T-helper 9 cell (primary cell): ENCODE measurements around the gene PNLIP.

Experiments used
- DNase-seq: peaks from one replicate; pipeline ENCODE4 v3.0.0-alpha.2; 2020
- total RNA-seq, 2 donors: gene quantifications; one replicate each; lab custom pipeline; 2026; lab: John Stamatoyannopoulos, UW

Gene PNLIP
- total RNA-seq: 0 reads per million in 2 donors

DNA sequence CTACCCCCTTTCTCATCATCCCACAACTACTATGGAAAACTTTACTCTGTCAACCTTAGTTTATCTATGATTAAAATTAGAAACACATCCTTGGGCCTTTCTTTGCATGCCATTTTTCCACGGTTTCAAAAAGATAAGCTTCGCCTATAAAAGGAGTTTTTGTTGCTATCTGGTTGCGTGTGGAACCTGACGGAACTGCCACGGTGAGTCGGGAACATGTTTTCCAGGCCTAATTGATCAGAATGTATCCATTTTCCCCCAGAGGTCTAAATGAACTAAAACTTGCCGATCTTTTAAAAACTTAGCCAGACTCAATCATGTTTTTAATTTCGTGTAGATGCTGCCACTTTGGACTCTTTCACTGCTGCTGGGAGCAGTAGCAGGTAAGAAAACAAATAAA, at the start of gene PNLIP:
TSS of gene PNLIP (plus strand) at position 176 of the 400 bp plus-strand sequence. CDS start at position 338, 162 bp downstream.
- DNase-seq: no peak

DNA sequence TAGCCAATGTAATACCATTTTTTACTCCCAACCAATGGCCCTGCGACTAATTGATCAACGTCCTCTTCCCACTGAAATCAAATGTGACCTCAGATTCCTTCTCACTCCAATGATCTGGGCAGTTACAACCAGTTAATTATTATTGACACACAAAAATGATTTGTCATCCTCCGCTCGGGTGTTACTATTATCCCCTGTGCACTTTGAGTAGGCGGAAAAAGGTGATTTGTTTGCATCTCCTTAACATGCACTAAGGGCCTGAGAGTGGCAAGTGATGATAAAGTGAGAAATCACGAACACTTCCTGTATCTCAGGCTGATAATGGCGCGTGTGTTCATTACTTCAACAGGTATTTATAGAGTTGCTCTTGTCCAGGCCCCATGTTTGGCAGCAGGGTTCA, 40.9 kb upstream of the PNLIP start:
- no peak for DNase-seq

DNA sequence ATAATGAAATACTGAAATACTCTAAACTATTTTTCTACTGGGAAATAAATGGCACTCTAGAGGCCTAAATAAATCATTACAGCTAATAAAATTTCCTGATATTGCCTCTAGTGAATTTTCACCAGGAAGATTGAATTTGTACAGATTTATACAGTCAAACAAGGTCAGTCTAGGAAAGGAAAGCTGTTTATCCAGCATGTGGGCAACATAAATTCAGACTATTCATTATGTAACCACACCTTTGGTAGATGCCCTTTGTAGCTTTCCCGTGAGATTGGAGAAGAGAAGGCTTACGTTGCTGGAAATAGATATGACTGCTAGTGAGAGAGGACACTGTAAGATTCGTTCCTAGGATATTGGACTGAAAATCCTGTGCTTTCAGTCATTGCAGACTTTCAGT, 35.2 kb upstream of the PNLIP start:
- DNase-seq: no peak

DNA sequence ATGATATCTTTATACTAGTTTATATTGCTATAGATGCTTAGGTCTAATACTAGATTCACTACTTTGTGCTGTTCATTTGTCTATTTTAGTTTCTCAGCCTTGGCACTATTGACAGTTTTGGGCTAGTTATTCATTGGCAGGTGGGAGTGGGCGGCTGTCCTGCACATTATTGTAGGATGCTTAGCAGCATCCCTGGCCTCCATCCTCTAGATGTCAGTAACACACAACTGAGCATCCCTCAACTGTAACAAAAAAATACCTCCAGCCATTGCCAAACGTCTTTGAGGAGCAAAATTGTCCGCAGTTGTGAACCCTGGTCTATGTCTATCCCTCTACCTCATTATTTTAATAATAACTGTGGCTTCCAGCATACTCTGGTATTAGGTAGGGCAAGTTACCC, 34.4 kb upstream of the PNLIP start:
- no peak for DNase-seq

DNA sequence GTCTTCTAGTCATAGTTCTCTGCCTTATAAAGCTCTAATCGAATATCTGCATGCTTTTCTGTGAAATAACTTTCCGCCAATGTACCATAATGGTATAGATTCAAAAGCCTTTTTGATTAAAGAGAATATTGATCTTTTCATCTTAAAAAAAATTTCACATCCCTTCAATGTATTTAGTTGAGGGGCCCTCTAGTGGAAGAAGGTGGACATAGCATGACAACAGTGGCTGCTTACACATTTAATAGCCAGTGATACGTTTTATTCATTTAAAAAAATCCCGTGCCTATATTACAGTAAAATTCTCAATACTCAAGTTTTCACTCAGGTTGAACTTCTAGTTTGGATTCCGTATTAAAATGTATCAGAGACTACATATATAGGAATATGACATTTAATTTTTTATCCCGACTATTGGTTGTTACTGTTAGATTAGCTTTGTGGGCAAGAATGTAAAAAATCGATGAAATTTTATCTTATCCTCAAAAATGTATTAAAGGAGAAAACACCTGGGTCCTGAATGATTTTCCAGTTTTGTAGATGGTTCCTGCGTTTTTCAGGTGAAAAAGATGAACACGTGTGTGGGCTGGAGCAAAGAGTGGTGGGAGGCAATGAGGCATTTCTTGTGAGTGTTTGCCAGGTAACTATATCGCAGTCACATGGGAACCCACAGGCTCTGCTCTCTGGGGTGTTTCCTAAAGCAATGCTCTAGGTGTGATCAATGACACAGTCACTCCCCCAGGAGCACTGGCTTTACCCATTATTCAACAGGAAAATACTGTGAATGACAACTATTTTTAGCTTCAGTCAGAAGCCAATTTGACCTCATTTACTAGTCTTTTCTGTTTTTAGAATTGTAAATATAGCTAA, 24.1 kb upstream of the PNLIP start:
- DNase-seq: no peak

DNA sequence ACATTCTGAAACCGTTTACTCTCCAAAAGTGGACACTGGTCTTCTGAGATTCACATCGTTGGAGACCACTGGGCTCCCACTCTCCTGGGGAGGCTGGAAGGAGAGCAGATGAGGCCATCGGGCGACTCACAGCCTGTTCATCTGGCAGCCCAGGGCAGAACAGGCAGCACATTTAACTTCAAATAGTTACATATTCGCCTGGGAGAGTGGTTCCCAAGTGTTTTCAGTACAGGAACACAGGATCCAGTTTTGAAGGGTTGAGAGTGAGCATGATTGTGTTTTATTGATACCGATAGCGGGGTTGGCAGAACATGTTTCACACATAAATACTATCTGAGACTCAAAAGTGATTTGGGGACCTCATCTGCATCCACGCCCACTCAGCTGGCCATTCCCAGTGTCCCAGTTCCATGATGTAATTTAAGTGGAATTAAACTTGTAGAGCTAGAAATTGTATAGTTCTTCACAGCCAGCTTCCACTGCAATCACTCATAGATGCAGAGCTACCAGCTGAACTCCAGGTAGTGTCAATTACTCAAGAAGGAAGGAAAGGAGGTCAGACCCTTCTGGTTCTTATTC, 22.8 kb upstream of the PNLIP start:
- no peak for DNase-seq

DNA sequence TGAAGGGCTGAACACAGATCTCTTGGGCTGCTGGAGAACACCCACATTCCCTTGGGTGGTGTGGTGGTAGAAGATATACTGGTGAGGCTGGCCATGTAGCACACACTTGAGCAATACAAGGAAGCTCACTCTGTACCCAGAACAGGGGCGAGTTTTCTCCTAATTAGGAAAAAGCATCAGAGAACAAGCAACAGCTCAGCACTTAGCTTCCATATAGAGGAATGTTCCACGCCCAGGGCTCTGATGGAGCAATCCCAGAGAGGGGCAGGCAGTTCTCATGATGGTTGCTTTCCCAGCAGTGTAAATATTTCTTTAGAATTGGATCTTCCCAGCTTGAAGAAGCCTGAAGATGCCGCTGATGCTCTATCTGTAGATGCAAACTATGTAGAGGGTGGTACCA, 21.0 kb upstream of the PNLIP start:
- DNase-seq: no peak

DNA sequence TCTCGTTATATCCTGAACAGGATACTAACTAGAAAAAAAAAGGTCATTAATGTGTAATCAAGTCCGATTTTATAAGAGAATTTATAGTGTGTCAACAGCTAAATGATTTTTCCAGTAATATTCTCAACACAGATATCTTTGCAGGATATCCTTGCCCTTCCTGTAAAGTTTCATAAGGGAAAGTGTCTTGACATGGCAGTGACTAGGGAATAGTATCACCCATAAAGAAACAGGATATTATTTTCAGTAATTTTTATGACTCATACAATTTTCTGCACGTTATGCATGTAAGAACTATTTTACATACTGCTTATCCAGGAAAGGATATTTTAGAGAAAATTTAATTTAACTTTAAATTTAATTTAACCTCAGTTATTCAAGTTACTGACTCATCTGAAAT, 19.5 kb upstream of the PNLIP start:
- no peak for DNase-seq

DNA sequence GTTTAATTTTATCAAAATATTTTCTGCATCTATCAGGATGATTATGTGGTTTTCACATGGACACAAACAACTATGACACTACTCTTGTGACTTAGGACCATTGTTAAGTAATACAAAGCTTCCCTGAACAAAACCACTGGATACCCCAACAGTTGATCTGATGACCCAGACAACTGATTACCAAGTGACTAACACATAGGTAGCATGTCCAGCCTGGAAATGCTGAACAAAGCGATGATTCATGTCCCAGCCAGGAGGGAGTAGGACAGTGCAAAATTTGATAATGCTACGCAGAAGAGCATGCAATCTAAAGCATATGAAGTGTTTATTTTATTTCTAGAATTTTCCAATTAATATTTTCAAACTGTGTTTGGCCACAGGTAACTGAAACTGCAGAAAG, 8.9 kb upstream of the PNLIP start:
- DNase-seq: no peak

DNA sequence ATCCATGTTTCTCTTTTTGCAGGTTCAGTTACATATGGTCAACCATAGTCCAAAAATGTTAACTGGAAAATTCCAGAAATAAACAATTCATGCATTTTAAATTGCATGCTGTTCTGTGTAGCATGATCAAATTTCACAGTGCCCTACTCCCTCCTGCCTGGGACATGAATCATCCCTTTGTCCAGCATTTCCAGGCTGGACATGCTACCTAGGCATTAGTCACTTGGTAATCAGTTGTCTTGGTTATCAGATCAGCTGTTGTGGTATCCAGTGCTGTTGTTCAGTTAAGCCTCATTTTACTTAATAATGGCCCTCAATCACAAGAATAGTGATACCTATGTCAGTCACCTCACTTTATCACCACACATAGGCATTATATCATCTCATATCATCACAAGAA, 7.3 kb upstream of the PNLIP start:
- no peak for DNase-seq

DNA sequence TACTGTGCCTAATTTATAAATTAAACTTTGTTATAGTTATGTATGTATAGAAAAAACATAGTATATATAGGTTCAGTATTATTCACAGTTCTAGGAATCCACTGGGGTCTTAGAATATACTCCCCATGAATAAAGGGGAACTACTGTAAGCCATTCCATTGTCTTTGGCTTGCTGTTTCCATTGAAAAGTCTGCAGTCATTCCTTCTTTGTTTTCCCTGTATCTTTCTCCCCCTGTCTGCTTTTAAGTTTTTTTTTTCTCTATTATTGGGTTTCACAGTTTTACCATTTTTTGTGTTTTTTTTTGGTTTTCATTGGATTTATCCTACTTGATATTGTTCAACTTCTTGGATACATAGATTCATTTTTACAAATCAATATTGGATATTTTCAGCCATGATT, 6.7 kb upstream of the PNLIP start:
- DNase-seq: no peak

DNA sequence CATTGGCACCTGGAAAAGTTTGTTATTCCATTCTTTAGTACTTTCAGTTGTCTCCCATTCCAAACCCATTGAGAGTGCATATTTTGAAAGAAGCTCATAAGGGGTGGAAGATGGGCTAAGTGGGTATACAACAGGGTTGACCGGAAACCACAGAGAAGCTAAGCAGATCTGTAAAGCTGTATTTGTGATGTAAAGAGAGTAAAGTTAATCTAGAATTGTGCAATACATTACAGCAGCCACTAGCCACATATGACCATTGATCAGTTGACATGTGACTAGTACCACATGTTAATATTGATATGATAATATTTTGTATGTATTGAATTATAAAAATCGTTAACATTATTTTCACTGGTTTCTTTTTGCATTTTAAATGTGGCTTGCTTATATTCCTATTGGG, 4.9 kb upstream of the PNLIP start:
- DNase-seq: no peak

DNA sequence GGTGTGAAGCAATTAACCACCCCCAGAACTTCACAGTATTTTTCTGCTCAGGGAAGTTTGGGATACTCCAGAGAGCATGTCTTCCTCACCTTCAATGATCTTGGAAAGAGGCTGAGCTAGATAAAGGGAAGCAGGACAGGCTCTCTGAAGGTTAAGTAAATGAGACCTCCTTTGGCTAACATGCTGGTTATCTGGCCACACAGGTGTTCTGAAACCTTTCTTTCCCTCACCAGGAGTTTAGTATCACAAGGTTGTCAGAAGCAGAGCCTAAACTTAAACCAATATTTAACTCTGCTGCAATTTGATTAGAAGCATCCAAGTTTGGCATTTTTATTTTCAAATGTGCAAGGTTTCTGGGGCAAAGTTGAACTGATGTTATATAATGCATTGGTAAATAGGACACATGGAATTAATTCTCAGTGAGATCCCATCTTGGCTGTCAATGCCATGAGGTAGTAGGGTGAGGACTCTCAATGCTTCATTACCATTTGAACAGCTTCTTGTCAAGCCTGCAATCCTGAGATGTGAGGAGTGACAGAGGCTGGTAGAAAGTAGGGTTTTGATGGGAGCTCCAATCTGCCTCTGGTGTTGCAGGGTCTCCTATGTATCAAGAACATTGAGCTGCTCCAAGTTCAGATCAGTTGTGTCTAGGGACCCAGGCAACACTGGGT, 3.6 kb upstream of the PNLIP start:
- DNase-seq: no peak

DNA sequence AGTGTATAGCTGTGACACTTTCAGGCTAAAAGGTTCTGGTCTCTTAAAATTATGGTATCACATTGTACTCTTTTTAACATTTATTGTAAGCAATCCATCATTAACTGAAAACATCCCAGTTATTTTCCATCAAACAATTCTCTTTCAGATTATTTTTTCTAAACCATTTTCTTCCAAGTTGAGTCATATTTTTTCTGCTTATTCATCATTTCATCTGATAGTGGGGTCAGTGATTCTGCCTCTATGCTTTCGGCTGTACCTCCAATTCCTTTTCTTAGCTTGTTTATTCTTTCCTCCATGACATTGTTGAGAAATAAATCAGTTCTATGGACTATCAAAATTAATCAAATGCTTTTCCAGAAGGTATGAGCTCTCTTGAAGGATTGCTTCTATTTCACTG, 609 bp upstream of the PNLIP start:
- DNase-seq: no peak

DNA sequence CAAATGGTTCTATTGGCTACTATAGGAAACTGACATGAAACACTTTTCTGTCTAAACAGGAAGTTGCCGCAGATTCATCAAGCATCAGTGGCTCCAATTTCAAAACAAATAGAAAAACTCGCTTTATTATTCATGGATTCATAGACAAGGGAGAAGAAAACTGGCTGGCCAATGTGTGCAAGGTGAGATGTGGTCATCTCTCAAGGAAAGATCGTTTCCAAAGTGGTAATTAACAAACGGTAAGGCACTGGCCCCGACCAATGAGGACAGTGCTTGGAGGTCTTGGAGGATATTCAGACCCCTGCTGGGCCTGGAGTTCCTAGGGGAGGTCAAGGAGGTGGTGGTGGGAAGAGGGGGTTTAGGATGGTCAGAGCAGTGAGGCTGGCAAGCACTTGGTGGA, 2.6 kb downstream of the PNLIP start:
- no peak for DNase-seq

DNA sequence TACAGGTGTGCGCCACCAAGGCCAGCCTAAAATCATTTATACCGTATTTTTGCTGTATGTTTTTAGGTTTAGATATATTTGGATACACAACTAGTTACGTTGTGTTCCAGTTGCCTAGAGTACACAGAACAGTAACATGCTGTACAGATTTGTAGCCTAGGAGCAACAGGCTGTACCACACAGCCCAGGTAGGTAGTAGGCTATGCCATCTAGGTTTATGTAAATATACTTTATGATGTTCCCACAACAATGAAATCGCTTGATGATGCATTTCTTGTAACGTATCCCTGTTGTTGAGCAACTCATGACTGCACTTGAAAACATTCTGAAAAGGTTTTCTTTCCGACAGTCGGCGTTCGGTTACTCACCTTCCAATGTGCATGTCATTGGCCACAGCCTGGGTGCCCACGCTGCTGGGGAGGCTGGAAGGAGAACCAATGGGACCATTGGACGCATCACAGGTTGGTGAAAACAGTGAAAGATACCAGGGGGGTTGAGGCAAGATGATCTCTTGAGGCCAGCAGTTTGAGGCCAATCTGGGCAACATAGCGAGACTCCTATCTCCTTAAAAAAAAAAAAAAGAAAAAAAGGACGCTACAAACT, 7.7 kb downstream of the PNLIP start:
- DNase-seq: no peak

DNA sequence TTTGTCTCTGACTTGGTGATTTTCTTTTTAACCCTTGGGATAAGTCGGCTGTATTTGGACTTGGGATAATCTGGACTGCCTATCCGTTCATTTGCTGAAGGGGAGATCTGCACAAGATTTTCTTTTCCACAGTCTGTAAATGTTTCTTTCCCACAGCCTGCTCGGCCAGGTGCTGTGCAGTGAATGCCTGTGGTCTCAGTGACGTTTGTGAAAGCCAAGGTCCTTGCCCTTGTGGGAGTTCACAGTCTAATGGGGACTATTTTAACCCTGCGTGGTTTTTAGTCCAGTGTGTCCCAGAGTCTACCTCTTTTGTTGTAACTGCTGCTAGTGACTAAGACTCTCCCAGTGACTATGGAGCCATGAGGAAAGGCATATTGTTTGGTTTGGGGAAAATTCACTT, 8.9 kb downstream of the PNLIP start:
- DNase-seq: no peak

DNA sequence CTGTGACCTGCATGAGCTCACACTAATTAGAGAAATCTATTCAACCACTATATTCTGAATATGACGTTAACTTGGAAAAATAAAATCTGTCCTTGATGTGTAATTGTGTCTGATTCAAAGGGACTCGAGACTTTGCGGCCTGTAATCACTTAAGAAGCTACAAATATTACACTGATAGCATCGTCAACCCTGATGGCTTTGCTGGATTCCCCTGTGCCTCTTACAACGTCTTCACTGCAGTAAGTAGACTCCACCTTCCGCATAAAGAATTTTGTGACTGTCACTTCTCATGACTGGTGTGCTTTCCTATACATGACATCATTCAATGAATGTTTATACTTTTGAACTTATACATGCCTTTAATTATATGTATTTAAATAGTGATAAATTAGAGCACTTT, 10.1 kb downstream of the PNLIP start:
- no peak for DNase-seq

DNA sequence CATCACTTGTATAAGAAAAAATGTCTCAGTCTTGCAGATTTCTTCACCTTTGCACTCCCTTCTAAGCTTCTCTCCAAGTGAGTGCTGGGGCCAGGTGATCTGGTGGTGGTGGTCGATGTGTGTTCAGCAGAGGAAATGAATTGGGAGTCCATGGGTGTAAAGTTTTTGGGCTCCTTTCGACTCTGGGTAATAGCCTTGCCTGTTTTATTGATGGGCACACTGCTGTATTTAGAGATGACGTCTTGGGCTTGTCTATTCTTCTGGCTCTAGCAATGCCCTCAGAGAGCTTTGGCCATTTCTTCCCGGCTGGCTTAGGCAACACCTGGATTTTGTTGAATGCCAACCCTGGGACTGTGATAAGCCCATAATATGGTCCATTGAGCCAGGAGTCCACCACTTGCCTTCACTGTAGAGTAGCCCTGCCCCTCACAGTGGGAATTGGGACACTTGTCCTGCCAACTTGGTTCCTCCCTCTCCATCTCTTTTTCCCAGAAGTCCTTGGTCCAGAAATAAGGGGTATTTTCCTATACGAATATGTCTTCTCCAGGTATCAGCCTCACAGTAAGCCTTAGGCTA, 11.7 kb downstream of the PNLIP start:
- DNase-seq: no peak

DNA sequence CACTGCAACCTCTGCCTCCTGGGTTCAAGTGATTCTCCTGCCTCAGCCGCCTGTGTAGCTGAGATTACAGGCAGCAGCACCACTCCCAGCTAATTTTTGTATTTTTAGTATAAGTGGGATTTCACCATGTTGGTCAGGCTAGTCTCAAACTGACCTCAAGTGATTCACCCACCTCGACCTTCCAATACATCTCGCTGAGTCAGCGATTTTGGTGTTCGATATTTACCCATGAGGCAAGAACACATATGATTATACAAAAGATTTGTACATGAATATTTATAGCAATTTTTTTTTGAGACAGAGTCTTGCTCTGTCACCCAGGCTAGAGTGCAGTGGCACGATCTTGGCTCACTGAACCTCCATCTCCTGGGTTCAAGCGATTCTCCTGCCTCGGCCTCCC, 19.8 kb downstream of the PNLIP start:
- DNase-seq: no peak

DNA sequence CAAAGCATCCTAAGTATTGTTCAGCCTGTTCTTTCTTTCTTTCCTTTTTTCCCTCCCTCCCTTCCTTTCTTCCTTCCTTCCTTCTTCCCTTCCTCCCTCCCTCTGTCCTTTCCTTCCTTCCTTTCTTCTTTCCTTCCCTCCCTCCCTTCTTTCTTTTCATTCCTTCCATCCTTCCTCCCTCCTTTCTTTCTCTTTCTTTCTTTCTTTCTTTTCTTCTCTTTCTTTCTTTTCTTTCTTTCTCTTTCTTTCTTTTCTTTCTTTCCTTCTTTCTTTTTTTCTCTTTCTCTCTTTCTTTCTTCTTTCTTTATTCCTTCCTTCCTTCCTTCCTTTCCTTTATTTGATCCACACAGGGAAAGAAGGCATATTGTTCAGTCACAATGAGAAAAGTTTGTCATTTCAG, 21.2 kb downstream of the PNLIP start:
- DNase-seq: no peak

DNA sequence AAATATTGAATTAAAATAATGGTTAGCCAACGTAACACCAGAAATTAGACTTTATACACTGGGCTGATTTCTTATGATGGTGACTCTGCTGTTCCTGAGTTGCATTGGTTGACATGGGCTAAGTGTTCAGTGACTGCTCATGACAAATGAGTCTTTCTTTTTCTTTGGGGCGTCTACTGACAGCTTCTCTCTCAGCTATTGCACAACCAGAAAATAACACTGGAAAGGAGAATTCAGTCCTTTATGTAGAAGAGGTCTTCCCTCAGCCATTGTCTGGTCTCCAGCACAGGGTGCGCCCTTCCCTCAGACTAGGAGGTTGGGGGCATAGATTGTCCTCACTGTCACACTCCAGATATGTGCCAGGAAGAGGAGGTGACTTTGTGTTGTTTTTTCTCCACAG, 21.6 kb downstream of the PNLIP start:
- DNase-seq: no peak

DNA sequence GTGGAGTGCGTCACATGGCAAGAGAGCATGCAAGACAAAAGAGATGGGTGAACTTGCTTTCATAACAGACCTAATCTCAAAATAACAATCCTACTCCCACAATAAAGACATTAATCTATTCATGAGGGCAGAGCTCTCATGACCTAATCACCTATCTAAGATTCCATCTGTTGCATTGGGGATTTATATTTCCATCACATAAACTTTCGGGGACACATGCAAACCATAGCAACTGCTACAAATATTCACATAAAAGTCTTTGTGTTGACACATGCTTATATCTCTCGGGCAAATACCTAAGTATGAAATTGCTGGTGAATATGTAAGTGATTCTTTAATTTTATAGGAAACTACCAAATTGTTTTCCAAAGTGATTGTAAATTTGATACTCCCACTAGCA, 29.1 kb downstream of the PNLIP start:
- DNase-seq: no peak
